ENCODE measurements around the gene SSPN.

The SSPN gene

GRCh38 chr12:26268841-26269561 lies 73.6 kb downstream of the SSPN start:
- DNase-seq, result no peak

- DNase-seq, result no peak
Measured at GRCh38 chr12:26269562-26270284, 74.3 kb downstream of the SSPN start.

GRCh38 chr12:26271024-26271423 lies 75.7 kb downstream of the SSPN start:
- no peak for DNase-seq

- no peak for DNase-seq
Measured at GRCh38 chr12:26271889-26272492, 76.6 kb downstream of the SSPN start.

- no peak for DNase-seq
Measured at GRCh38 chr12:26272851-26273250, 77.5 kb downstream of the SSPN start.

GRCh38 chr12:26273811-26274210 lies 78.4 kb downstream of the SSPN start:
- DNase-seq, result no peak

GRCh38 chr12:26274441-26275312 lies 79.3 kb downstream of the SSPN start:
- DNase-seq, result no peak

- DNase-seq, result no peak
Measured at GRCh38 chr12:26275313-26276131, 80.1 kb downstream of the SSPN start.

GRCh38 chr12:26276709-26277108 lies 81.3 kb downstream of the SSPN start:
- no peak for DNase-seq

- DNase-seq, result peak; percentile 14
Measured at GRCh38 chr12:26277506-26278246, 82.3 kb downstream of the SSPN start.

- no peak for DNase-seq
Measured at GRCh38 chr12:26278266-26278665, 82.9 kb downstream of the SSPN start.

GRCh38 chr12:26278666-26279065 lies 83.3 kb downstream of the SSPN start:
- DNase-seq, result peak; percentile 17

- no peak for DNase-seq
Measured at GRCh38 chr12:26279091-26279490, 83.7 kb downstream of the SSPN start.

GRCh38 chr12:26279908-26280307 lies 84.5 kb downstream of the SSPN start:
- no peak for DNase-seq

GRCh38 chr12:26280869-26281268 lies 85.5 kb downstream of the SSPN start:
- no peak for DNase-seq

GRCh38 chr12:26281320-26281719 lies 85.9 kb downstream of the SSPN start:
- no peak for DNase-seq

- DNase-seq, result no peak
Measured at GRCh38 chr12:26282339-26282940, 87.1 kb downstream of the SSPN start.

GRCh38 chr12:26283046-26283445 lies 87.7 kb downstream of the SSPN start:
- no peak for DNase-seq

- DNase-seq, result no peak
Measured at GRCh38 chr12:26283617-26284016, 88.2 kb downstream of the SSPN start.

GRCh38 chr12:26285401-26285800 lies 90.0 kb downstream of the SSPN start:
- no peak for DNase-seq

GRCh38 chr12:26286186-26286585 lies 90.8 kb downstream of the SSPN start:
- DNase-seq, result peak; percentile 59
